IMR-90 (cell line): ENCODE data around the gene NEURL2. TPM values are rescaled to one million over a fixed set of nuclear protein-coding genes. Genes with fewer than 3 reads are reported as not detected.
A peak's percentile ranks its signal among the peaks of the same experiment; 100 is the strongest.

Experiments
- ATAC-seq: fragments of 200-7000 bp; cut with Tn5 transposase; 2 replicates; pipeline ENCODE4 v1.9.1; 2020; ENCODE audit warnings: low read depth, mild to moderate bottlenecking, moderate library complexity
- BruUV-seq: library from RNA; stranded (reverse); fragments of 400-500 nt; replicated peaks from 2 replicates; lab custom pipeline; 2021; lab: Mats Ljungman, UMichigan
- CTCF ChIA-PET: fragments of 300-600 bp; formaldehyde crosslinking; extraction: SDS; loops from one replicate; lab custom pipeline; 2021; ENCODE audit warnings: antibody characterized with exemption; lab: Yijun Ruan, JAX
- POLR2A ChIA-PET: fragments of 300-600 bp; sonication (Branson Sonifier 250); formaldehyde crosslinking; loops from one replicate; lab custom pipeline; 2022; ENCODE audit warnings: antibody characterized with exemption; ENCODE audit not compliant: unreplicated experiment; lab: Charles Lee
- DNase-seq: peaks from one replicate; pipeline ENCODE4 v3.0.0; 2013
- H2AFZ ChIP-seq: replicated peaks from 2 replicates; pipeline ENCODE3; 2013; ENCODE audit warnings: low read length, mild to moderate bottlenecking; ENCODE audit not compliant: poor library complexity
- H2AK5ac ChIP-seq: 2 replicates; pipeline ENCODE4 v1.6.1; 2013; ENCODE audit warnings: low read depth, low read length, inconsistent platforms
- H2AK9ac ChIP-seq: replicated peaks from 2 replicates; pipeline ENCODE3; 2013; ENCODE audit warnings: mild to moderate bottlenecking, low read depth, low read length, moderate library complexity; ENCODE audit not compliant: poor library complexity
- H2BK120ac ChIP-seq: 2 replicates; pipeline ENCODE4 v1.6.1; 2013; ENCODE audit warnings: low read depth, low read length, inconsistent platforms
- H2BK15ac ChIP-seq: 3 replicates; pipeline ENCODE4 v1.6.1; 2013; ENCODE audit warnings: low read depth, low read length, inconsistent platforms
- H2BK20ac ChIP-seq: 2 replicates; pipeline ENCODE4 v1.6.1; 2013; ENCODE audit warnings: low read depth, mild to moderate bottlenecking, inconsistent platforms, low read length, moderate library complexity
- H2BK5ac ChIP-seq: 2 replicates; pipeline ENCODE4 v1.6.1; 2013; ENCODE audit warnings: mild to moderate bottlenecking, low read depth, low read length, inconsistent platforms; ENCODE audit not compliant: poor library complexity, severe bottlenecking
- H3K14ac ChIP-seq: replicated peaks from 2 replicates; pipeline ENCODE4 v1.6.1; 2013; ENCODE audit warnings: low read depth, low read length, inconsistent platforms
- H3K18ac ChIP-seq: 2 replicates; pipeline ENCODE4 v1.6.1; 2013; ENCODE audit warnings: low read depth, low read length, control low read depth
- H3K23ac ChIP-seq: 2 replicates; pipeline ENCODE4 v1.6.1; 2013; ENCODE audit warnings: low read depth, low read length, inconsistent platforms
- H3K27ac ChIP-seq: 2 replicates; pipeline ENCODE4 v1.5.1; 2013; ENCODE audit warnings: mild to moderate bottlenecking, control low read depth, low read length; ENCODE audit not compliant: insufficient read depth
- H3K27me3 ChIP-seq: 2 replicates; pipeline ENCODE4 v1.6.1; 2013; ENCODE audit warnings: low read length; ENCODE audit not compliant: control insufficient read depth, insufficient read depth
- H3K36me3 ChIP-seq: 2 replicates; pipeline ENCODE4 v1.6.1; 2013; ENCODE audit warnings: low read length, mixed read lengths; ENCODE audit not compliant: control insufficient read depth, insufficient read depth
- H3K4ac ChIP-seq: 2 replicates; pipeline ENCODE4 v1.6.1; 2013; ENCODE audit warnings: low read depth, low read length, inconsistent platforms
- H3K4me1 ChIP-seq: 2 replicates; pipeline ENCODE4 v1.6.1; 2013; ENCODE audit warnings: low read length, mixed read lengths; ENCODE audit not compliant: control insufficient read depth, insufficient read depth
- H3K4me2 ChIP-seq: 2 replicates; pipeline ENCODE4 v1.6.1; 2013; ENCODE audit warnings: low read depth, mild to moderate bottlenecking, control low read depth, low read length, moderate library complexity
- H3K4me3 ChIP-seq: 2 replicates; pipeline ENCODE4 v1.5.1; 2013; ENCODE audit warnings: low read depth, mild to moderate bottlenecking, control low read depth, low read length, moderate library complexity; ENCODE audit not compliant: insufficient read depth
- H3K56ac ChIP-seq: 2 replicates; pipeline ENCODE4 v1.6.1; 2013; ENCODE audit warnings: low read length, inconsistent platforms; ENCODE audit not compliant: insufficient read depth; ENCODE audit errors: extremely low read depth
- H3K79me1 ChIP-seq, 2 experiments: 2 replicates each; pipeline ENCODE4 v1.6.1; 2013; ENCODE audit warnings: low read length in 2 of 2, inconsistent platforms in 1 of 2, low read depth in 1 of 2
- H3K9ac ChIP-seq: 2 replicates; pipeline ENCODE4 v1.6.1; 2013; ENCODE audit warnings: low read depth, low read length, control low read depth
- H3K9me1 ChIP-seq: 2 replicates; pipeline ENCODE4 v1.6.1; 2013; ENCODE audit warnings: low read length, inconsistent platforms; ENCODE audit not compliant: insufficient read depth
- H3K9me3 ChIP-seq: 2 replicates; pipeline ENCODE4 v1.6.1; 2013; ENCODE audit warnings: low read length; ENCODE audit not compliant: control insufficient read depth, insufficient read depth
- H4K20me1 ChIP-seq: 2 replicates; pipeline ENCODE4 v1.6.1; 2013; ENCODE audit warnings: low read length, inconsistent platforms; ENCODE audit not compliant: insufficient read depth
- H4K5ac ChIP-seq: 2 replicates; pipeline ENCODE4 v1.6.1; 2013; ENCODE audit warnings: mild to moderate bottlenecking, low read depth, low read length, control low read depth
- H4K8ac ChIP-seq, 2 experiments: 2 replicates each; pipeline ENCODE4 v1.6.1; 2013; ENCODE audit warnings: low read depth in 2 of 2, low read length in 2 of 2, control low read depth in 1 of 2, inconsistent platforms in 1 of 2
- H4K91ac ChIP-seq: 2 replicates; pipeline ENCODE4 v1.6.1; 2013; ENCODE audit warnings: low read depth, low read length, inconsistent platforms; ENCODE audit not compliant: insufficient read depth
- CTCF ChIP-seq: conservative IDR thresholded peaks from 2 replicates; pipeline ENCODE4 v1.5.1; 2012; ENCODE audit warnings: mild to moderate bottlenecking, low read depth, low read length, improper control_type of control experiment
- FOS ChIP-seq: fragments of 150-350 bp; IDR thresholded peaks from 2 replicates; pipeline ENCODE4 v1.6.1; 2016; ENCODE audit warnings: low read depth, low read length
- USF2 ChIP-seq: fragments of 150-350 bp; IDR thresholded peaks from 2 replicates; pipeline ENCODE4 v1.6.1; 2017; ENCODE audit warnings: mild to moderate bottlenecking, antibody characterized with exemption, low read length, low read depth
- WGBS, 2 experiments: methylation state at CpG; one replicate each; pipeline versions ENCODE4 v1.1.5 to v1.1.7; 2013; ENCODE audit warnings: missing lambda C conversion rate in 2 of 2; ENCODE audit not compliant: insufficient read length in 1 of 2; ENCODE audit errors: extremely low coverage in 2 of 2; 5-methylcytosine and 5-hydroxymethylcytosine counted together
- dilution Hi-C: fragments of 300-500 bp; cut with HindIII; formaldehyde crosslinking; loops from one replicate; pipeline ENCODE4 v1.14.3; 2018; ENCODE audit warnings: low sequenced_read_pairs; ENCODE audit not compliant: unreplicated experiment
- in situ Hi-C: fragments of 300-500 bp; cut with MboI; formaldehyde crosslinking; loops from 3 replicates; pipeline ENCODE4 v1.14.3; 2019; ENCODE audit warnings: low sequenced_read_pairs, inconsistent platforms, mixed read lengths
- intact Hi-C: fragments of 100-400 bp; cut with micrococcal nuclease; formaldehyde crosslinking; loops from 2 replicates; pipeline ENCODE4 v1.10.0; 2022
- polyA plus RNA-seq, 3 experiments: library from polyadenylated mRNA; depleted of rRNA; stranded (reverse); fragments of >200 nt; gene quantifications; 2 replicates each; pipeline ENCODE4 v1.2.3, GENCODE V29; 2012; ENCODE audit warnings: low replicate concordance in 1 of 3
- total RNA-seq: library from RNA; depleted of rRNA; stranded (reverse); fragments of >200 nt; gene quantifications from 2 replicates; pipeline ENCODE4 v1.2.3, GENCODE V29; 2012

Gene NEURL2
- total and polyA plus RNA-seq, 2 of the 4 experiments (the other 2 are of a cell fraction) = 1.1 to 2.5 TPM

GRCh38 chr20:45920462-45921336 is 29.7 kb upstream of the NEURL2 start:
- Histone ChIP-seq H2BK5ac (peak overlapping the region; percentile 78), H3K36me3 (no peaks in the 10 kb centered on the region), H3K4me1 (peaks cover 30% of the 10 kb centered on the region), H3K4me3 (no peak overlapping the region), H2AFZ (peak overlapping the region; percentile 81), H3K56ac (no peak overlapping the region), H3K79me1 (no peaks in the 10 kb centered on the region), H4K5ac (peak overlapping the region; percentile 98), H3K27ac (peak overlapping the region; percentile 85; the same call in 1 of the 2 replicates), H3K14ac (peak overlapping the region; percentile 58; the same call in 1 of the 2 replicates), H4K8ac (peak overlapping the region; percentile 62 to 71), H3K9me1 (no peaks in the 10 kb centered on the region; the same call in 1 of the 2 replicates), H2AK9ac (peak overlapping the region; percentile 80), H3K4ac (peak overlapping the region; percentile 73), H4K20me1 (no peaks in the 10 kb centered on the region), H3K27me3 (no peaks in the 10 kb centered on the region), H3K4me2 (peak overlapping the region; percentile 53), H2BK20ac (peak overlapping the region; percentile 76), H2BK120ac (peak overlapping the region; percentile 71), H3K23ac (peak overlapping the region; percentile 49; the same call in 1 of the 2 replicates), H2AK5ac (peak overlapping the region; percentile 95), H4K91ac (peak overlapping the region; percentile 62), H3K9me3 (no peaks in the 10 kb centered on the region), H2BK15ac (peak overlapping the region; percentile 85; the same call in 1 of the 3 replicates), H3K18ac (peak overlapping the region; percentile 80), H3K9ac (peak overlapping the region; percentile 55; the same call in 1 of the 2 replicates)
- in situ Hi-C loops (loop anchor here (25.0 kb wide), 1 partner anchor 583 kb away; the partner anchor contains the start of gene SDC4), dilution Hi-C loops (no loop called here), intact Hi-C loops (no loop called here)
- BruUV-seq = no TSS peak
- ATAC-seq (no peak), DNase-seq (peak; percentile 50)
- POLR2A ChIA-PET = interaction anchor here (0.7 kb wide), 1 partner anchor 14 kb away, joined by 3 read pairs; no protein-coding TSS in a partner anchor
- CTCF ChIA-PET = interaction anchor here (0.6 kb wide), 1 partner anchor 942 kb away, joined by 5 read pairs; no protein-coding TSS in a partner anchor
- TF ChIP-seq CTCF (no peak), USF2 (peak; percentile 26; the same call in 1 of the 2 replicates), FOS (no peak)
- WGBS, 2 experiments = 94% methylated on average over 2 of the region's 9 CpGs; no CpG with 5 or more reads in 1 of the 2 experiments
